ENCODE measurements around the gene SRGAP1.

DNA sequence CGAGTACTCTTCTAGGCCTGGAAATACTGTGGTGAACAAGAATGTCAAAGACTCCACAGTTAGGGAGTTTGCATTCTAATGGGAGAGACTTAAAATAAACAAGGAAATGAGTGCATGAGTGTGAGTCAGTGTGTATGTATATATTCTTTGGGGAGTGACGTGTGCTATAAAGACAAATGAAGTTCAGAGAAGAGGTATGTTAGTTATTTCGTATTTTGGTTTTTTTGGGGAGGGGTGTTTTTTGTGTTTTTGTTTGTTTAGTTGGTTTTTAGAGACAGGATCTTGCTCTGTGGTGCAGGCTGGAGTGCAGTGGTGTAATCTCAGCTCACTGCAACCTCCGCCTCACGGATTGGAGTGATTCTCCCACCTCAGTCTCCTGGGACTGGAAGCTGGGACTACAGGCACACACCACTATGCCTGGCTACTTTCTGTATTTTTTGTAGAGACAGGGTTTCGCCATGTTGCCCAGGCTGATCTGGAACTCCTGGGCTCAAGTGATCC is 74.3 kb downstream of the SRGAP1 start:
- TF ChIP-seq, protein P1, sequence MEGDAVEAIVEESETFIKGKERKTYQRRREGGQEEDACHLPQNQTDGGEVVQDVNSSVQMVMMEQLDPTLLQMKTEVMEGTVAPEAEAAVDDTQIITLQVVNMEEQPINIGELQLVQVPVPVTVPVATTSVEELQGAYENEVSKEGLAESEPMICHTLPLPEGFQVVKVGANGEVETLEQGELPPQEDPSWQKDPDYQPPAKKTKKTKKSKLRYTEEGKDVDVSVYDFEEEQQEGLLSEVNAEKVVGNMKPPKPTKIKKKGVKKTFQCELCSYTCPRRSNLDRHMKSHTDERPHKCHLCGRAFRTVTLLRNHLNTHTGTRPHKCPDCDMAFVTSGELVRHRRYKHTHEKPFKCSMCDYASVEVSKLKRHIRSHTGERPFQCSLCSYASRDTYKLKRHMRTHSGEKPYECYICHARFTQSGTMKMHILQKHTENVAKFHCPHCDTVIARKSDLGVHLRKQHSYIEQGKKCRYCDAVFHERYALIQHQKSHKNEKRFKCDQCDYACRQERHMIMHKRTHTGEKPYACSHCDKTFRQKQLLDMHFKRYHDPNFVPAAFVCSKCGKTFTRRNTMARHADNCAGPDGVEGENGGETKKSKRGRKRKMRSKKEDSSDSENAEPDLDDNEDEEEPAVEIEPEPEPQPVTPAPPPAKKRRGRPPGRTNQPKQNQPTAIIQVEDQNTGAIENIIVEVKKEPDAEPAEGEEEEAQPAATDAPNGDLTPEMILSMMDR (IDR thresholded peaks at IDR 0.05; ENCODE audit: low read length), result no peak
- TF ChIP-seq EZH2 (IDR thresholded peaks at IDR 0.05; ENCODE audit: borderline replicate concordance, low read length), result no peak

Measured in OCI-LY1 (cell line).